ENCODE measurements around the gene SORT1.

The SORT1 gene

DNA sequence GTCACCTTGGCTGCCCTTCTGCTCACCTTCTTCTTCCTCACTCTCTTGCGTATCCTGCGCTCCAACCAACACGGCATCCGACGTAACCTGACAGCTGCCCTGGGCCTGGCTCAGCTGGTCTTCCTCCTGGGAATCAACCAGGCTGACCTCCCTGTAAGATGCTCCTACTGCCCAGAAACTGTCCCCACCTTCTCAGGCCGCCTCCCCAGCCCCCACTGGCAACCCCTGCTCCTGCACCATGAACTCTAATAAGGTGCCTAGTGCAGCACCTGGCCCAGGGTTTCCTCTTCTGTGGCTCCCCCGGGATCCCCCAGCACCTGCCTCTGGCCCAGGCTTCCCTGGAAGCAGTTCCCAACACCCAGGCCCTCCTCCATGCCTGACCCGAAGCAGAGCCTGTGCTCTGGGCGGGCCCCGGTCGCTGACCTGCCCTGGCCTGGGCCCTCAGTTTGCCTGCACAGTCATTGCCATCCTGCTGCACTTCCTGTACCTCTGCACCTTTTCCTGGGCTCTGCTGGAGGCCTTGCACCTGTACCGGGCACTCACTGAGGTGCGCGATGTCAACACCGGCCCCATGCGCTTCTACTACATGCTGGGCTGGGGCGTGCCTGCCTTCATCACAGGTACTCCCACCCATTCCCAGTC lies 127.6 kb downstream of the SORT1 start:
- no peak for ATAC-seq
- TF ChIP-seq TOX (CRISPR knock-in tag; IDR thresholded peaks at IDR 0.05; ENCODE audit: borderline replicate concordance): no peak
- TF ChIP-seq ARNTL (CRISPR knock-in tag; IDR thresholded peaks at IDR 0.05; ENCODE audit: borderline replicate concordance, low read depth): no peak
- no peak for TF ChIP-seq CSDC2 (CRISPR knock-in tag; IDR thresholded peaks at IDR 0.05)
- no peak for TF ChIP-seq ZNF8 (CRISPR knock-in tag; IDR thresholded peaks at IDR 0.05)
- TF ChIP-seq ZNF70 (CRISPR knock-in tag; IDR thresholded peaks at IDR 0.05): no peak
- no peak for TF ChIP-seq PATZ1 (CRISPR knock-in tag; IDR thresholded peaks at IDR 0.05; ENCODE audit: borderline replicate concordance)
- TF ChIP-seq, protein P1, sequence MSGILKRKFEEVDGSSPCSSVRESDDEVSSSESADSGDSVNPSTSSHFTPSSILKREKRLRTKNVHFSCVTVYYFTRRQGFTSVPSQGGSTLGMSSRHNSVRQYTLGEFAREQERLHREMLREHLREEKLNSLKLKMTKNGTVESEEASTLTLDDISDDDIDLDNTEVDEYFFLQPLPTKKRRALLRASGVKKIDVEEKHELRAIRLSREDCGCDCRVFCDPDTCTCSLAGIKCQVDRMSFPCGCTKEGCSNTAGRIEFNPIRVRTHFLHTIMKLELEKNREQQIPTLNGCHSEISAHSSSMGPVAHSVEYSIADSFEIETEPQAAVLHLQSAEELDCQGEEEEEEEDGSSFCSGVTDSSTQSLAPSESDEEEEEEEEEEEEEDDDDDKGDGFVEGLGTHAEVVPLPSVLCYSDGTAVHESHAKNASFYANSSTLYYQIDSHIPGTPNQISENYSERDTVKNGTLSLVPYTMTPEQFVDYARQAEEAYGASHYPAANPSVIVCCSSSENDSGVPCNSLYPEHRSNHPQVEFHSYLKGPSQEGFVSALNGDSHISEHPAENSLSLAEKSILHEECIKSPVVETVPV (CRISPR knock-in tag; IDR thresholded peaks at IDR 0.05): no peak
- no peak for TF ChIP-seq OSR1 (CRISPR knock-in tag; IDR thresholded peaks at IDR 0.05)
- TF ChIP-seq TCF4 (CRISPR knock-in tag; IDR thresholded peaks at IDR 0.05; ENCODE audit: borderline replicate concordance): no peak
- no peak for TF ChIP-seq ZFP30 (CRISPR knock-in tag; IDR thresholded peaks at IDR 0.05)
- no peak for TF ChIP-seq ISL1 (CRISPR knock-in tag; IDR thresholded peaks at IDR 0.05)
- TF ChIP-seq GLIS3 (CRISPR knock-in tag; IDR thresholded peaks at IDR 0.05): no peak
- TF ChIP-seq ZFP3 (CRISPR knock-in tag; IDR thresholded peaks at IDR 0.05): no peak
- TF ChIP-seq ESRRG (CRISPR knock-in tag; IDR thresholded peaks at IDR 0.05): no peak
- no peak for TF ChIP-seq SNAI2 (CRISPR knock-in tag; IDR thresholded peaks at IDR 0.05)
- TF ChIP-seq RARB (CRISPR knock-in tag; IDR thresholded peaks at IDR 0.05): no peak
- no peak for TF ChIP-seq PPARA (CRISPR knock-in tag; IDR thresholded peaks at IDR 0.05; ENCODE audit: borderline replicate concordance)
- TF ChIP-seq, protein P2, sequence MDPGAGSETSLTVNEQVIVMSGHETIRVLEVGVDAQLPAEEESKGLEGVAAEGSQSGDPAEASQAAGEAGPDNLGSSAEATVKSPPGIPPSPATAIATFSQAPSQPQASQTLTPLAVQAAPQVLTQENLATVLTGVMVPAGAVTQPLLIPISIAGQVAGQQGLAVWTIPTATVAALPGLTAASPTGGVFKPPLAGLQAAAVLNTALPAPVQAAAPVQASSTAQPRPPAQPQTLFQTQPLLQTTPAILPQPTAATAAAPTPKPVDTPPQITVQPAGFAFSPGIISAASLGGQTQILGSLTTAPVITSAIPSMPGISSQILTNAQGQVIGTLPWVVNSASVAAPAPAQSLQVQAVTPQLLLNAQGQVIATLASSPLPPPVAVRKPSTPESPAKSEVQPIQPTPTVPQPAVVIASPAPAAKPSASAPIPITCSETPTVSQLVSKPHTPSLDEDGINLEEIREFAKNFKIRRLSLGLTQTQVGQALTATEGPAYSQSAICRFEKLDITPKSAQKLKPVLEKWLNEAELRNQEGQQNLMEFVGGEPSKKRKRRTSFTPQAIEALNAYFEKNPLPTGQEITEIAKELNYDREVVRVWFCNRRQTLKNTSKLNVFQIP (CRISPR knock-in tag; IDR thresholded peaks at IDR 0.05; ENCODE audit: borderline replicate concordance, low read depth): no peak
- TF ChIP-seq, protein P3, sequence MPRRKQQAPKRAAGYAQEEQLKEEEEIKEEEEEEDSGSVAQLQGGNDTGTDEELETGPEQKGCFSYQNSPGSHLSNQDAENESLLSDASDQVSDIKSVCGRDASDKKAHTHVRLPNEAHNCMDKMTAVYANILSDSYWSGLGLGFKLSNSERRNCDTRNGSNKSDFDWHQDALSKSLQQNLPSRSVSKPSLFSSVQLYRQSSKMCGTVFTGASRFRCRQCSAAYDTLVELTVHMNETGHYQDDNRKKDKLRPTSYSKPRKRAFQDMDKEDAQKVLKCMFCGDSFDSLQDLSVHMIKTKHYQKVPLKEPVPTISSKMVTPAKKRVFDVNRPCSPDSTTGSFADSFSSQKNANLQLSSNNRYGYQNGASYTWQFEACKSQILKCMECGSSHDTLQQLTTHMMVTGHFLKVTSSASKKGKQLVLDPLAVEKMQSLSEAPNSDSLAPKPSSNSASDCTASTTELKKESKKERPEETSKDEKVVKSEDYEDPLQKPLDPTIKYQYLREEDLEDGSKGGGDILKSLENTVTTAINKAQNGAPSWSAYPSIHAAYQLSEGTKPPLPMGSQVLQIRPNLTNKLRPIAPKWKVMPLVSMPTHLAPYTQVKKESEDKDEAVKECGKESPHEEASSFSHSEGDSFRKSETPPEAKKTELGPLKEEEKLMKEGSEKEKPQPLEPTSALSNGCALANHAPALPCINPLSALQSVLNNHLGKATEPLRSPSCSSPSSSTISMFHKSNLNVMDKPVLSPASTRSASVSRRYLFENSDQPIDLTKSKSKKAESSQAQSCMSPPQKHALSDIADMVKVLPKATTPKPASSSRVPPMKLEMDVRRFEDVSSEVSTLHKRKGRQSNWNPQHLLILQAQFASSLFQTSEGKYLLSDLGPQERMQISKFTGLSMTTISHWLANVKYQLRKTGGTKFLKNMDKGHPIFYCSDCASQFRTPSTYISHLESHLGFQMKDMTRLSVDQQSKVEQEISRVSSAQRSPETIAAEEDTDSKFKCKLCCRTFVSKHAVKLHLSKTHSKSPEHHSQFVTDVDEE (CRISPR knock-in tag; IDR thresholded peaks at IDR 0.05): no peak
- no peak for TF ChIP-seq ZC3H10 (CRISPR knock-in tag; IDR thresholded peaks at IDR 0.05)

DNA sequence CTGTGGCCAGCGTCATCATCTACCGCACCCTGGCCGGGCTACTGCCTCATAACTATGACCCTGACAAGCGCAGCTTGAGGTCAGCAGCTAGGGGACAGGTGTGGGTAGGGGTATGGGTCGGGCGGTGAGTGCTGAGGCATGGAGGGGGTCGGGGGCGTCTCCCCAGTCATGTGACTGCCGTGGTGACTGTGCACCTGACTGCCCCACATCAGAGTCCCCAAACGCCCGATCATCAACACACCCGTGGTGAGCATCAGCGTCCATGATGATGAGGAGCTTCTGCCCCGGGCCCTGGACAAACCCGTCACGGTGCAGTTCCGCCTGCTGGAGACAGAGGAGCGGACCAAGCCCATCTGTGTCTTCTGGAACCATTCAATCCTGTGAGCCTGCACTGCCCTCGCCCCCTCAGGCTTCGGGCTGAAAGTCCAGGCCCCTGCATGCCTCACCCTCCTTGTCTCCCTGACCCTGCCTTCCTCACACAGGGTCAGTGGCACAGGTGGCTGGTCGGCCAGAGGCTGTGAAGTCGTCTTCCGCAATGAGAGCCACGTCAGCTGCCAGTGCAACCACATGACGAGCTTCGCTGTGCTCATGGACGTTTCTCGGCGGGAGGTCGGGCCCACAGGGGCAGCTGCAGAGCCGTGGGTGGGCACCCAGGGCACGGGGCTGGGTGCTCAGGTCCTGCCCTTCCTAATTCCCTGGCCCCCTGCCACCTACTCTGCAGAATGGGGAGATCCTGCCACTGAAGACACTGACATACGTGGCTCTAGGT lies 128.3 kb downstream of the SORT1 start:
- no peak for TF ChIP-seq ZNF70 (CRISPR knock-in tag; IDR thresholded peaks at IDR 0.05)
- ATAC-seq: no peak

DNA sequence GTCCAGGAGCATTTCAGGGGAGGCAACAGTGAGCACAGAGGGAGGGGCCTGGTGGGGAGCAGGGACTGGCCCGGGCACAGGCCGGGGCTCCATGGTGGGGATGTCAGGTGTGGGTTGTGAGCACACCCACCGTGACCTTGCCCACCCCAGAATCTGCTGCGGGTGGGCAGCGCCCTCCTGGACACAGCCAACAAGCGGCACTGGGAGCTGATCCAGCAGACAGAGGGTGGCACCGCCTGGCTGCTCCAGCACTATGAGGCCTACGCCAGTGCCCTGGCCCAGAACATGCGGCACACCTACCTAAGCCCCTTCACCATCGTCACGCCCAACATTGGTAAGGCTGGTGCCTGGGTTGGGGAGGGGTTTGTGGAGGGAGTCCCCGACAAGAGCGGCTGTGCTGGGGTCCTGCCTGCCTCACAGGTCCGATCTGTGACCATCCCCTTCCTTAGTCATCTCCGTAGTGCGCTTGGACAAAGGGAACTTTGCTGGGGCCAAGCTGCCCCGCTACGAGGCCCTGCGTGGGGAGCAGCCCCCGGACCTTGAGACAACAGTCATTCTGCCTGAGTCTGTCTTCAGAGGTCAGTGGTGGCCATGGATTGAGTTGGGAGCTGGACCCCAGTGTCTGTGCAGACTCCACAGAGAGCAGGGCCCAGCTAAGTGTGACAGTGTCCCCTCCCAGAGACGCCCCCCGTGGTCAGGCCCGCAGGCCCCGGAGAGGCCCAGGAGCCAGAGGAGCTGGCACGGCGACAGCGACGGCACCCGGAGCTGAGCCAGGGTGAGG lies 129.1 kb downstream of the SORT1 start:
- ATAC-seq: no peak
- TF ChIP-seq ZNF565 (CRISPR knock-in tag; conservative IDR thresholded peaks at IDR 0.05; ENCODE audit: low read depth) (no peak), PPARA (CRISPR knock-in tag; IDR thresholded peaks at IDR 0.05; ENCODE audit: borderline replicate concordance) (no peak), ZFP3 (CRISPR knock-in tag; IDR thresholded peaks at IDR 0.05) (no peak), CSDC2 (CRISPR knock-in tag; IDR thresholded peaks at IDR 0.05) (no peak)

All from SK-N-SH treated with all-trans-retinoic acid at 6 μM for 48 hours (cell line).